ENCODE measurements around the gene ALG10. TPM values are rescaled to one million over a fixed set of nuclear protein-coding genes. Genes with fewer than 3 reads are reported as not detected.
"Not testable (repeated sequence)": the region's sequence is repeated elsewhere in the genome, so short reads cannot be mapped to it uniquely, and the experiment has no call there.

Gene ALG10
- total RNA-seq, 1 experiment from 2014 or later: 13.0 TPM

- Histone ChIP-seq H3K23ac (ENCODE audit: insufficient read length, low read depth, low read length) (no peak overlapping the region), H3K9ac (ENCODE audit: extremely low read depth, insufficient read length, low read length) (no peak overlapping the region), H3K4ac (ENCODE audit: low read depth, low read length) (no peak overlapping the region), H2AFZ (ENCODE audit: low read length) (no peak overlapping the region), H2AK5ac (ENCODE audit: insufficient read length, low read length) (no peak overlapping the region), H2BK15ac (ENCODE audit: low read depth, low read length) (no peak overlapping the region), H2BK5ac (ENCODE audit: insufficient read length, low read length) (no peak overlapping the region), H3T11ph (ENCODE audit: low read length) (no peak overlapping the region), H3K79me2 (ENCODE audit: insufficient read depth, low read length) (no peaks in the 10 kb centered on the region), H3K79me1 (ENCODE audit: insufficient read depth, low read depth, low read length, poor library complexity, severe bottlenecking) (no peaks in the 10 kb centered on the region), H2BK20ac (ENCODE audit: low read depth, low read length, poor library complexity, severe bottlenecking) (no peak overlapping the region), H3K9me3 (ENCODE audit: control insufficient read depth, low read depth, low read length) (no peaks in the 10 kb centered on the region), H3K14ac (ENCODE audit: insufficient read depth, low read length) (no peak overlapping the region), H4K20me1 (ENCODE audit: control insufficient read depth, insufficient read depth, insufficient read length) (no peaks in the 10 kb centered on the region), H3K4me2 (ENCODE audit: insufficient read depth, insufficient read length, low read length) (no peak overlapping the region), H2BK12ac (ENCODE audit: insufficient read length, low read depth, low read length) (no peak overlapping the region), H3K18ac (ENCODE audit: insufficient read length, low read depth, low read length) (no peak overlapping the region), H3K4me1 (ENCODE audit: insufficient read depth, low read length) (no peaks in the 10 kb centered on the region; the same call in 1 of the 2 replicates), H2BK120ac (ENCODE audit: low read depth, low read length, poor library complexity, severe bottlenecking) (no peak overlapping the region), H4K5ac (ENCODE audit: insufficient read length, low read depth, low read length) (no peak overlapping the region), H3K56ac (ENCODE audit: insufficient read length, low read depth, low read length) (no peak overlapping the region), H4K8ac (replicated peaks; ENCODE audit: insufficient read length, low read depth, low read length) (no peak overlapping the region), H3K27me3 (ENCODE audit: insufficient read depth, low read length) (no peaks in the 10 kb centered on the region), H3K27ac (ENCODE audit: insufficient read length, low read depth, low read length) (no peak overlapping the region), H4K91ac (ENCODE audit: insufficient read length, low read depth, low read length) (no peak overlapping the region), H3K23me2 (ENCODE audit: insufficient read length, low read depth, low read length, poor library complexity, severe bottlenecking) (no peaks in the 10 kb centered on the region)
- Mint-ChIP-seq H3K4me1 (peaks cover 9 to 10% of the 10 kb centered on the region in 2 experiments), H3K27me3 (ENCODE audit: low read depth) (no peaks in the 10 kb centered on the region), H3K36me3 (ENCODE audit: insufficient read depth in 1 of 3, low read depth in 3 of 3) (no peaks in the 10 kb centered on the region), H3K4me3 (no peak overlapping the region), H3K27ac (no peak overlapping the region), H3K9me3 (peaks cover 0 to 2% of the 10 kb centered on the region in 2 experiments; a peak in 1 of 5 replicates)
- DNase-seq: no peak
- TF ChIP-seq CTCF (conservative IDR thresholded peaks at IDR 0.05): no peak
- WGBS (ENCODE audit: extremely low coverage, insufficient read length, low lambda C conversion rate): no CpG with 5 or more reads among the region's 4 CpGs
These were observed 27.2 kb upstream of the ALG10 start for GRCh38 chr12:33994857-33995808.

- H4K91ac ChIP-seq (ENCODE audit: insufficient read length, low read depth, low read length); H3K27me3 Mint-ChIP-seq (ENCODE audit: low read depth); DNase-seq; H3K36me3 Mint-ChIP-seq (ENCODE audit: insufficient read depth in 1 of 3, low read depth in 3 of 3); H2AK5ac ChIP-seq (ENCODE audit: insufficient read length, low read length); H2BK15ac ChIP-seq (ENCODE audit: low read depth, low read length); H3T11ph ChIP-seq (ENCODE audit: low read length); H2BK20ac ChIP-seq (ENCODE audit: low read depth, low read length, poor library complexity, severe bottlenecking); H3K9me3 Mint-ChIP-seq; H4K5ac ChIP-seq (ENCODE audit: insufficient read length, low read depth, low read length); H3K9me3 ChIP-seq (ENCODE audit: control insufficient read depth, low read depth, low read length); H3K4me1 ChIP-seq (ENCODE audit: insufficient read depth, low read length); H2BK12ac ChIP-seq (ENCODE audit: insufficient read length, low read depth, low read length); H3K14ac ChIP-seq (ENCODE audit: insufficient read depth, low read length); H3K27ac ChIP-seq (ENCODE audit: insufficient read length, low read depth, low read length); H3K4me3 Mint-ChIP-seq; H3K27ac Mint-ChIP-seq; H3K4ac ChIP-seq (ENCODE audit: low read depth, low read length); H3K23me2 ChIP-seq (ENCODE audit: insufficient read length, low read depth, low read length, poor library complexity, severe bottlenecking); H2BK120ac ChIP-seq (ENCODE audit: low read depth, low read length, poor library complexity, severe bottlenecking); H3K4me2 ChIP-seq (ENCODE audit: insufficient read depth, insufficient read length, low read length); H3K23ac ChIP-seq (ENCODE audit: insufficient read length, low read depth, low read length); H3K18ac ChIP-seq (ENCODE audit: insufficient read length, low read depth, low read length); H3K79me2 ChIP-seq (ENCODE audit: insufficient read depth, low read length); H4K8ac ChIP-seq (replicated peaks; ENCODE audit: insufficient read length, low read depth, low read length); H3K56ac ChIP-seq (ENCODE audit: insufficient read length, low read depth, low read length); H3K27me3 ChIP-seq (ENCODE audit: insufficient read depth, low read length); H3K79me1 ChIP-seq (ENCODE audit: insufficient read depth, low read depth, low read length, poor library complexity, severe bottlenecking); H4K20me1 ChIP-seq (ENCODE audit: control insufficient read depth, insufficient read depth, insufficient read length); H2AFZ ChIP-seq (ENCODE audit: low read length); H3K4me1 Mint-ChIP-seq; H3K9ac ChIP-seq (ENCODE audit: extremely low read depth, insufficient read length, low read length); H2BK5ac ChIP-seq (ENCODE audit: insufficient read length, low read length): not testable (repeated sequence)
These were observed 13.5 kb upstream of the ALG10 start for GRCh38 chr12:34008835-34009234.

All from H9 (cell line).